GM19438 (cell line): ENCODE data around the gene FAM98B.
"Not testable (repeated sequence)": the region's sequence is repeated elsewhere in the genome, so short reads cannot be mapped to it uniquely, and the experiment has no call there.

Source experiments
- ATAC-seq: cut with Tn5 transposase; IDR thresholded peaks from one replicate; pipeline ENCODE4 v1.9.1; 2021; ENCODE audit warnings: low read depth; ENCODE audit not compliant: unreplicated experiment

FAM98B gene

DNA sequence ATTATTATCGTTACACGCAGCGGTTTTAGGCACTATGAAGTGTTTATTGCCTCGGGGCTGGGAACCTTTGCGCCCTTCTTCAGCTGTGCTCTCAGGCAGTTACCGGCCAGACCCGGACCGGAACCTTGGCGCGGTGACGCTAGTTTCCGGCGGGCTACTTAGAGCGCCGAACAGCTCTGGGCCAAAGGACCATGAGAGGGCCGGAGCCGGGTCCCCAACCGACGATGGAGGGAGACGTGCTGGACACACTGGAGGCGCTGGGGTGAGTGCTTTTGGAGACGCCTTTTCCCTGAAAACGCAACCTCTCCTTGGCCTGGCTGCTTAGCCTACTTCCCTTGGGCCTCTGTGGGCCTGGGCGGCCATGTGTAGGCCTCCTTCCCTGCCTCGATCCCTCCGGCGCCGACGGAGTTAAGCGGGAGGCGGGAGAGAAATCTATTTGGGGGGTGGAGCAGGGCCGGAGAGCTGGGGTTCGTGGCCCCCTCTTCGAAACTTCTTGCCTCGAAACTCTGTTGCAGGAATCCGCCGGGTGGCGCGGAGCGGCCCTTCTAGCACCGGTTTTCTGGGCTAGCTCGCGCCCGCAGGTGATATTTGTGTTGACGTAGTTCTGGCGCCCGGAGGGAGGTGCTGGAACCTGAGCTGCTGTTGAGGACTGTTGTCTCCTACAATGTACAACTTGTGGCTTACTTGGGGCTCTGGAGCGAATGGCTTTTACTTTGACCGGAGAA, at the start of gene FAM98B:
FAM98B (plus strand) TSS at position 157 of the 725 bp plus-strand sequence; CDS start at position 192, 35 bp downstream.
- peak; percentile 79 for ATAC-seq

DNA sequence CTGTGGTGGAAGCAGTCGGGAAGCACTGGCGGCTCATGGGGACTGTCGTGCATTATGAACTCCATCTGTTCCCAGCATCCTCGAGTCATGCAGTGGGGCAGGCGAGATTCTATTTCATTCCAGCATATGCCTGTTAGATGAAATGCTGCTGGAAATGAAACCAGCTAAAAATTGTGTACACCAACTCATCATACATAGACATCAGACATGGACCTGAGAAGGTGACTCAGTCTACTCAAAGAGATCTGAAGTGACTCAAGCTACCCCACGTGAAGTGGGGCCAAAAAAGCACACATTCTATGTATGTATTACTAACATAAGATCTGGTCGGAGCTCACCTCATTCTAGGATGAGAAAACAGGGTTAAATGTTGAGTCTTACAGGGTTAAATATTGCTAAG, 47.5 kb upstream of the FAM98B start:
- no peak for ATAC-seq

DNA sequence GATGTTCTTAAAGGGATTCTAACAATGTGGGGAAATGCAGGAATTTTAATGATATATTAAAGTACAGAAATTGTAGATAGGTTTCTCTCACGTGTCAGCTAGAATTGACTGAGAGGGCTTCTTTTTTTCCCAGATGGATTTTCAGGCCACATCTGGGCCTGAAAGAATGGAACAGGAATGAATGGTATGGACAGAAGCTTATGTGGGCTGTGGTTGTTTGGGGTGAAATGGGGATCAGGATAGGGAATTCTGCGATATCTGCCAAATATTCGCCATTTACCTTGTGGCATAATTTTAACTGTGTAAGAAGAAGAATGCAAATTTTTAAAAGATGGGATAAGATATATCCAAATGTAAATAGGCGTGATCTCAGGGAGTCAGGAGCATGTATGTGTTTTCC, 45.4 kb upstream of the FAM98B start:
- ATAC-seq = no peak

DNA sequence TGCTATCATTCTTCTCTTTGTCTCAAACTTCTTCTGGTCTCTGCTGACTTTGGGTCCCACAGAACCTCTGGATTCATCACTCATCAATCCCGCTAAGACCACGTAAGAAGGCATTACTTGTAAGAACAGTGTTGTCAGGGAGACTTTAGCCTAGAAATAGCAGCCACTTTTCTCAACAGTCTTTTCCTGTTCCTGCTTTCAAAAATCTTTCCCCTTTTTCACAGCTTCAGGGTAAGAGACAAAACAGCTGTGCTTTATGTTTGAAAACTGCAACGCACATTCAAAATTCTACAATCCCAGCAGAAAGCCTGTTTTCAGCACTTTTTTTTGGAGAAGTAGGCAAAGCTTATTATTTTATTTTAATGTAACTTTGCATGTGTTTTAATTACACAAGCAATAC, 42.0 kb upstream of the FAM98B start:
- ATAC-seq = no peak

DNA sequence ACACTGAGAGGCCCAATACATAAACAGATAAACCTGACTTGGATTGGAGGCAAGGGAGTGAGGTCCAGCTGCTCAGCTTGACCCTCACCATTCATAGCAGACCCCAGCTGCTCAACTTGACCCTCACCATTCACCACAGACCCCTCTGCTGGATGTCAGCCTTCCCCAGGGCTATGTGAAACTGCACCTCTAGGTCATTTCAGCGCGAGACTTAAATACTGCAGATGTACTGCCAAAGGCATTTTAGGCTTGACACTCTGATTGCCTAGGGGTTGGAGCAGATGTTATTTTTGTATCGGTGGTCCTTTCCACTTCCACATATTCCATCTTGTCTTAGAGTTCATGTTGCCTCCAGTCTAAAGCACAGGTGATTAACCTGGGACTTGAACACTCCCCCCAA, 41.5 kb upstream of the FAM98B start:
- no peak for ATAC-seq

DNA sequence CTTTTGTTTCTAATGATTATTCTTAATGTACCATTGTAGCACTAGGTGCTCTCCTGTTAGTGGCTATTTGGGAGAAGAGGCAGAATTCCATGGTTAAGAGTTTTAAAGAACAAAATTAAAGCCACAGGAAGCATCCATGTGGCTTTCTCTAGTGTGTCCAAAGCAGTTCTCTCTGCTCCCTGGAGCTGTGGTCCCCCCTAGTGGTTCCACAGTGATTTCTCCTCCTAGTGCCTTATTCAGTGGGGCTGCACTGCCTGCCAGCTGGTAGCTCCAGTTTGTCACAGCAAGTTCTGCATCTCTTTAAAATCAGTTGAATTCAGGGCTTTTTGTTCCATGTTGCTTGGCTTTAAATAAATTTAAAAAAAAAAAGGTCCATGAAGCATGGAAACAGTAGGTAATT, 39.6 kb upstream of the FAM98B start:
- ATAC-seq = no peak

DNA sequence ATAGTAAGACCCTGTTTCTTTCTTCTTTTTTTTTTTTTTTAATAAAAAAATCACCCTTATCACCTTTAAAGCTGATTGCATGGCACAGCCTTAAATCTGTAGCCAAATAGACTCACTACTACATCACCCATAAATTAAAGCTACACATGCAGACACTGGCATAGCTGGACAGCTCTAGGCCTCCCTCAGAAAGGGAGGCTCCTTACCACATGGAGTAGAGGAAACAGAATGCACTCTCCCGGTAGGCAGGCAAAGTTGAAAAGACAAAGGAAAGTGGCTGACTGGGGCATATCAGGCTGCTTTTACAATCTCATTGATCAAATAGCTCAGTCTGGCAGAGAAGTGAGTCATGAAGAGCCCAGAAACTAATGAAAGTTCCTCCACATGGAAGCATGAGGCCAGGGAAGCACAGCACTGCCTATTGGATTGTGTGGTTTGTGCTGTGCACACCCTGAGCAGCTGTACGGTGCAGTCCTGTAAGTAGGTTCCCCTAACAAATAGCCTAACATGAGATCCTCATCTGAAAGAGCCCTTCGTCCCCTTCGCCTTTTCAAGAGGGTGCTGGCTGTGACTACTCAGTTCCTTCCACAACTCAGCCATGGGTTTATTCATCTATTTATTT, 32.7 kb upstream of the FAM98B start:
- ATAC-seq = no peak

DNA sequence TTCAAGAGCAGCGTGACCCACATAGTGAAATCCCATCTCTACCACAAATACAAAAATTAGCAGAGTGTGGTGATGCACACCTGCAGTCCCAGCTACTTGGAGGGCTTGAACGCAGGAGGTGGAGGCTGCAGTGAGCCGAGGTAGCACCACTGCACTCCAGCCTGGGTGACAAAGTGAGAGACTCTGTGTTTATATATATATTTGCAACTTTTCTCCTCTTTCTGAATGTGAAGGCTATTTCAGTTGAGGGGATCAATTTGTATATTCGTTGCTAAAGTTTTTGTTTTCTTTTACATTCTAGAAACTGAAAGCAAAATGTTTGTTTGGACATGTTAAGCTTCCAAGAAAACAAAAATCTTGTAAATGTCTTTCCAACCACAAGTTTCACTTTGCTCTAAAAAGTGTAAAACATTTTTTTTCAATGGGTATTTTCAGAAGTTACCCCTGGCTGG, 29.8 kb upstream of the FAM98B start:
- peak; percentile 68 for ATAC-seq

DNA sequence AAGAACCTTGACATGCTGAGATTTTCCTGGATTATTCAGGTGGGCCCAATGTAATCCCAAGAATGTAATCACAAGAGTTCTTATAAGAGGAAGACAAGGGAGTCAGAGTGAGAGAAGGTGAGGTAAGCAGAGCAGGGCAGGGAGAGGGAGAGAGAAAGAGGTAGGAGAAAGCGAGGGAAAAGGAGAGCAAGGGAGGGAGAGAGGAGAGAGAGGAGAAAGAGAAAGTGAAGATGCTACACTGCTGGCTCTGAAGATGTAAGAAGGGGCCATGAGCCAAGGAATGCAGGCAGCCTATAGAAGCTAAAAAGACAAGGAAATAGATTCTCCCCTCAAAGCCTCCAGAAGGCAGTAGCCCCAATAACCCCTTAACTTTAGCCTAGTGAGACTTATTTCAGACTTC, 28.7 kb upstream of the FAM98B start:
- ATAC-seq = no peak

DNA sequence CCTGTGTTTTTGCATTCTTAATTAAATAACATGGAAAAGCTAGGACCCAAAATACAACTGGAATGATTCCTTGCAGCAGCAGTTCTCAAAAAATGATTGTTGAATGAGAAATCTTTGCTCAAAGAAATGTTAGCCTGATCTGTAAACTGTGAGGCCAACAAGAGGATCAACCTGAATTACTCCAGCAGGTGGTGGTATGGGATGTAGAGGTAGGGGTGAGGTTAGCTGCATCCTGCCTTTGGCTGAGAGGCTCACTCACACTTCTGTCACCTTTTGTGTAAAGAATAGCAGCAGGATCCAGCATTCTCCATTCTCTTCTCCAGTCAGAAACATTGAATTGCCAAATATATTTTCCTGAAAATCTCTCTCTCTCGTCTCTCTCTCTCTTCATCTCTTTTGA, 26.5 kb upstream of the FAM98B start:
- no peak for ATAC-seq

DNA sequence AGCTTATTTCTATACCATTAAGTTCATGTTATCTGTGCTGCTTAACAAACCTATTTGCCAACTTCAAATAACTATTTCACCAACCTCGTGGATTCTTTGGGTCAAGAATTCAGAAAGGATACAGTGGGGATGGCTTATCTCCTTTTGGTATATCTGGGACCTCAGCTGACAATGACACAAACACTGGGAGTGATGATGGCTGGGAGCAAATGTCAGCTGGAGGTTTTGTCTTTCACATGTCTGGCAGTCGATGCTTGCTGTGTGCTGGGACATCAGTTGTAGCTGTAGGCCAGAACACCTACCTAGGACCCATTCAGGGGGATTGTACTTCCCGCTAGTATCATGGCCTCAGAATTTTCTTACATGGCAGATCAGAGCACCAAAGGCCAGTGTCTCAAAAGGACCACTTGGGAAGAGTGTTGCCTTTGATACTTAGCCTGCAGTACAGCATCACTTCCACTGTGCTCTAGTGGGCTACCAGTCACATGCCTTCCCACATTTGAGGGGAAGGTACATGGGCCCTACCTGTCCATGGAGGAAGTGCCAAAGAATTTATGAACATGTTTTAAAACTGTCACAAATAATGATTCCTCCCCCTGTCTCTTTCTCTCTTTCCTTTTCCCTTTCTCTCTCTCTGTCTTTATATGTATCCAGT, 23.7 kb upstream of the FAM98B start:
- no peak for ATAC-seq

DNA sequence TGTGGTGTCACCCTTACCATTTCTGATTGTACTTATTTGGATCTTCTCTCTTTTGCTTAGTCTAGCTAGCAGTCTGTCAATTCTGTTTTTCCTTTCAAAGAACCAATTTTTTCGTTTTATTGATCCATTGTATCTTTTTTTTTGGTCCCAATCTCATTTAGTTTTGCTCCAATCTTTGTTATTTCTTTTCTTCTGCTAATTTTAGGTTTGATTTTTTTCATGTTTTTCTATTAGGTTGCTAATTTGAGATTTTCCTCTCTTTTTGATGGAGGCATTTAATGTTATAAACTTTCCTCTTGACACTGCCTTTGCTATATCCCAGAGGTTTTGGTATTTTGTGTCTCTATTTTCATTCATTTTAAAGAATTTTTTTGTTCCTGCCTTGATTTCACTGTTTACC, 16.9 kb upstream of the FAM98B start:
- ATAC-seq = no peak

DNA sequence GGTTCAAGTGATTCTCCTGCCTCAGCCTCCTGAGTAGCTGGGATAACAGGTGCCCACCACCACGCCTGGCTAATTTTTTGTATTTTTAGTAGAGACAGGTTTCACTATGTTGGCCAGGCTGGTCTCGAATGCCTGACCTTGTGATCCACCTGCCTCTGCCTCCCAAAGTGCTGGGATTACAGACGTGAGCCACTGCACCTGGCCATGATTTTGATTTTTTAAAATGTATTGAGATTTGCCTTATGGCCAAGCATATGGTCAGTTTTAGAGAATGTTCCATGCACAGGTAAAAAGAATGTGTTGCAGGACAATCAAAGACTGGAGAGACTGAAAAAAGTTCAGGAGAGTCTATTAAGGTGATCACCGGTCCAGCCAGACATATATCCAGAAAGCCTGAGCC, 16.3 kb upstream of the FAM98B start:
- not testable (repeated sequence) for ATAC-seq

DNA sequence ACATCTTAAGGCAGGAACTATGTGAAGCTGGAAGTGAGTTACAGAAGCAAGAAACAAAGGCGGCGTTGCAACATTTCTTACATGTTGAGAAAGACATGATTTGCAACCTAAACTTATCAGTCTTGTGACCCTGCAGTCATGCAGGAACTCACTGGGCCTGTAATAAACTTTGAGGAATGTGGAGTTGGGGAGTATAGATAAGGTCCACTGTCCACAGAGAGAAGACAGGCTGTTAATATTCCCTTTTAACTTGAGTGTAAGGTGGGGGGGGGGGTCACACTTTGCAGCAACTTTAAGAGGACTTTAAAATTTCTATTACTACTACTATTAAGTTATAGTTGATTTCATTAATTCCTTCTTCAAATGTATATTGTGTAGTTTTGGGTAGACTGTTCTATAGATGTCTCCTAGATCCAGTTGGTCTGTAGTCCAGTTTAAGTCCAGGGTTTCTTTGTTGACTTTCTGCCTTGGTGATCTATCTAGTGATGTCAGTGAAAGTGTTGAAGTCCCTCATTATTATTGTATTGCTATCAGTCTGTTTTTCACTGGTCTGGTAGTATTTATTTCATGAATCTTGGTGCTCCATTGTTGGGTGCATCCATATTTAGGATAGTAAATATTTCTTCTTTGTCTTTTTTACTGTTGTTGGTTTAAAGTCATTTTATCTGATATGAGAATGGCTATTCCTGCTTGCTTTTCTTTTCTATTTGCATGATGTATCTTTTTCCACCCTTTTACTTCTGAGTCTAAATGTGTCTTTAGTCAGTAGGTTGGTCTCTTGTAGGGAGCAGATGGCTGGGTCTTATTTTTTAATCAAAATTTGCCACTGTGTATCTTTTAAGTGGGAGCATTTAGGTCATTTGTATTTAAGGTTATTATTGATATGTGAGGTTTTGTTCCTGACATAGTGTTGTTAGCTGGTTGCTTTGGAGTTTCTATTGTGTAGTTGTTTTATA, 15.6 kb upstream of the FAM98B start:
- no peak for ATAC-seq

DNA sequence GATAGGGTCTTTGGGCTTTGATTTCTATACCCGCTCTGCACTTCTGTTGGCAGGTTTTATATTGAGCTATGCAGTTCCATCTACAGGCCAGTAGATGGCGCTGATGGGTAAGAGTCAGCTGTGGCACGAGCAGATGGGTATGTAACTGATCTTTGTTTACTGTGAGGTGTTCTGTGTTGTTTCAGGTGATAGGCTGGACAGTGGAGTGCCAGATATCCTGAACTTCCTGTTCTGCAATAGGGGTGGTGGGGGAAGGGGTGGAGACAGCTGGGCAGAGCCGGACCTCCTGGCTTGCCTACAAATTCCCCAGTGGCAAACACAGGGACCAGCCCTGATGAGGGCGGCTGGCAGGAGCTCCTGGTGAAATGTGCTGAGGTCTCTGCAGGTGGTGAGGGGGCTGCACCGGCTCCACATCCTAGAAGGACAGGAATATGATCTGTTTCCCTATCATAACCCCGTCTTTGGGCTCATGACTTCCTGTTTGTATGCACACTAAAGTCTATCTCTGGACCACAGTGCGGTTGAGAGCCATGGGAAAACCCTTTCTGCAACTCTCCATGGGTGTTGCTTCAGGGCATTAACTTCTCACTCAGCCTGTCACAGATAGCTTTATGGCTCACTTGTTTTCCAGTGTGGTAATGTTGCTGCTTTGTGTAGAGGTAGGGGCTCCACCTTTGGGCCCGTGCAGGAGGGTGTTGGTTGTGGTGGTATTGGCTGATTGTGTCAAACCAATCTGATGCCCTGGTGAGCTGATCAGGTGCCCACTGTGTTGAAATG, 13.4 kb upstream of the FAM98B start:
- ATAC-seq = peak; percentile 88

DNA sequence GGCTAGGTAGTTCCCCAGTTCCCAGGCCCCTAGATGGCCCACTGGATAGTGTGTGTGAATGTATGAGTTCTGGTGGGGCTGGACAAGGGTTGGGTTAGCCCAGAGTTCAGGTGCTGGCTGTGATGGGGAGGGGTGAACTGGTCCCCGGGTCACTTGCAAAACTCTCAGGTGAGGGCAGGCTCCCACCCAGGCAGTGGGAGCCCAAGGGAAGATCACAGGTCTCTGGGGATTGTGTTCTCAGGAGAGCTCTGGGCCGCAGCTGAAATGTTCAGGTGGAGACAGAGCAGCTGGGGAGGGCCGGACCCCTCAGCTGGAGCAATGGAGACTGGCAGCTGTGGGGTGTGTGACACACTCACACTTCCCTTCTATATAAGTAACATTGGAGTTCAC, 12.8 kb upstream of the FAM98B start:
- ATAC-seq = no peak

DNA sequence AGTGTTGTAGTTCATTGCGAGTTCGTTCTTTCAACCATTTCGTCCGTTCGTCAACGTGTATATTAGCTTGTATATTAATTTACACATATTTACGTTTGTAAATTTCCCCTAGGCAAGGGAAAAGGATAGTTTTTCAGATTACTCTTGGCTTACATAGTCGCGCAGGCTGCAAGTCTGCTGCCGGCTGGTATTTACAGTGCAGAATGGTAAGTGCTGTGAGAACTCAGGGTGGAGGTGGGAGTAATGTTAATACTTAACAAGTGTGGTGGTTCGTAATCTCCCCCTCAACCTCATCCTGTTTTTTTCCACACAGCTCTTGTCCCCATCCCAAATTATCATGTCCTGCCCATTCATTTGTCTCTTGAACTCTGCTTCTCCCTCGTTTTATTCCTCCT, 766 bp downstream of the FAM98B start:
- ATAC-seq = no peak

DNA sequence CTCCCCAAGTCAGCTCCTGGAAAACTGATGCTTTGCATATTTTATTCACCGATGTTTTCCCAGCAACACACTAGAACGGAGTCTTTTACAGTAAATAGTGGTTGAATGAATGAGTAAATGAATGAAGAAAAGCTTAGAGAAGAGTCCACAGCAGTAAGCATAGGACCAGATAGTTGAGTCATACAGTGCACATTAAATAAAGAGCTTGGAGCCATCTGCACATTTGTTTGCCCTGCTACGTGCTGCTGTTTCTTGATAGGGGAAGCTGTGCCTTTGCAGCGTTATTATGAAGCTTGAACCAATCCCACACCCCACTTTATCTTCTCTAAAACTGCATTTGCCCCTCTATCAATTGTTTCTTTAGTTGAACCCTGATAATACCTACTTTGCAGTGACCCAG, 1.2 kb downstream of the FAM98B start:
- no peak for ATAC-seq

DNA sequence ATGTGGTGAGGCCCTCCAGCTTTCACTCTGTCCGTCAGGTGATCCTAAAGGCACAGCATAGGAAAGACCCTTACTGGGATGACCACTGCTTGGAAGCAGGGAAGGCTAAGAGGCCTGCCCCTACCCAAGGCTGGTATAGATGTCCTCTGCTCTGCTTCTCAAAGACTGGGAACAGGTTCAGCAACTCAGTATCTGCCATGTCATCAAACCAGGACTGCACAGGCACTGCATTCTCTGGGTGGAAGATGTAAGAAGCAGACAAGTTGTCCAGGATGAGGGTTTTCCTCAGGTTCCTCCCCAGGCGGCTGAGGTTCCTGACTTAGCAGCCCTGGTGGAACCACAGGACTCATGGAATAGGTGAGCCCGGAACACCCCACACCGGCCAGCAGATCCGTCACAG, 4.7 kb downstream of the FAM98B start:
- ATAC-seq = no peak

DNA sequence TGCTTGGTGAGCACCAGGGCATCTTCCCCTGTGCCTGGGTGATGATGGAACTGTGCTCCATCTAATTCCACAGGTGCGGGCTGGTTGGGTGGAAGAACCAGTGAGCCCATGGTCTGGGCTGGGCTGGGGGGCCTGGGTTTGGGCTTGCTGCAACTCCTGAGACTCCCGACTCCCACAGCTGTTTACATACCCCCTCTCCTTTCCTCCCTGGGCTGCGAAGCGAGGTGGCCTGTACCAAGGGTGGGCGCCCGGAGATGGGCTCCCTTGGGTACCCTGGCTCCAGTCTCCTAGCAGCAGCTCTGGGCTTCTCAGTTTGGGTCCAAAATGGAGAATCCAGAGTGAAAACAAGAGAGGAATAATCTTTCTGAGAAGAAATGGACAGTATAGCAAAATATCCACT, 5.6 kb downstream of the FAM98B start:
- no peak for ATAC-seq
